GM10248 (cell line): ENCODE data around the gene ORM1.
"Not testable (repeated sequence)": the region's sequence is repeated elsewhere in the genome, so short reads cannot be mapped to it uniquely, and the experiment has no call there.

Source experiments
- CTCF ChIA-PET: fragments of 300-600 bp; sonication (Branson Sonifier 250); formaldehyde crosslinking; extraction: SDS; loops from one replicate; lab custom pipeline; 2021; ENCODE audit warnings: antibody characterized with exemption; lab: Yijun Ruan, JAX
- POLR2A ChIA-PET: fragments of 350-650 bp; sonication (Branson Sonifier 250); formaldehyde crosslinking; extraction: SDS; loops from one replicate; lab custom pipeline; 2020; ENCODE audit warnings: antibody characterized with exemption; lab: Yijun Ruan, JAX
- DNase-seq: peaks from one replicate; pipeline ENCODE4 v3.0.0; 2012; ENCODE audit errors: extremely low spot score
- TF ChIP-seq, protein P1 (sequence below): IDR thresholded peaks from 2 replicates; pipeline ENCODE4 v1.5.1; 2012; ENCODE audit warnings: mild to moderate bottlenecking, low read depth; ENCODE audit errors: extremely low read depth, missing control alignments, control extremely low read depth

ORM1 gene

DNA sequence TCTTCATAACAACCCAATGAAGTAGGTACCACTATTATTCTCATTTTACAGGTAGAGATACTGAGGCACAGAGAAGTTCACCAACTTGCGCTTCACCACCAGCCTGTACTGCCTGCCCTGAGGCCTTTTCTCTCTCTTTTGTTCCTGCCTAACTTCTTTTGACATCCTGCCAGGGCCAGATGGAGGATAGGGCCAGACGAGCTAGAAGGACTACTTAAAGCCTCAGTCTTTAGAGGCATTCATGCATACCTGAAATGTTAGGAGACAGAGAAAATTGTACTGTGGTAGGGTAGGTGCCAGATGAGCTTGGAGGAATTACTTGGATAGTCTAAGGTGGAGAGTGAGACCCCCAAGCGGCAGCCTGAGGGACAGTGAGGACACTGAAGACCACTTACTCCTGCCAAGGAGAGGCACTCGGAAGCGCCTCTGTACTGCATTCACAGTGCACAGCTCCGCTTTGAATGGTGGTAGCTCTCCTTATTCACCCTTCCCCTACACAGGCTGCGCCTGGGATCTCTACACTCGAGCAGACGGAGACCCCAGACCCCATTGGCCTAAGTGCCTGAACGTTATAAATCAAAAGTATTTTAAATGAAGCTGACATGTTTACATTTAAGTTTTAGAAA, 6.2 kb upstream of the ORM1 start:
- ChIA-PET POLR2A (no interaction called here), CTCF (interaction anchor here (1.0 to 2.1 kb wide), 4 partner anchors 12 to 234 kb away, joined by 3 to 7 read pairs (median 6); no protein-coding TSS in a partner anchor)
- TF ChIP-seq, protein P1, sequence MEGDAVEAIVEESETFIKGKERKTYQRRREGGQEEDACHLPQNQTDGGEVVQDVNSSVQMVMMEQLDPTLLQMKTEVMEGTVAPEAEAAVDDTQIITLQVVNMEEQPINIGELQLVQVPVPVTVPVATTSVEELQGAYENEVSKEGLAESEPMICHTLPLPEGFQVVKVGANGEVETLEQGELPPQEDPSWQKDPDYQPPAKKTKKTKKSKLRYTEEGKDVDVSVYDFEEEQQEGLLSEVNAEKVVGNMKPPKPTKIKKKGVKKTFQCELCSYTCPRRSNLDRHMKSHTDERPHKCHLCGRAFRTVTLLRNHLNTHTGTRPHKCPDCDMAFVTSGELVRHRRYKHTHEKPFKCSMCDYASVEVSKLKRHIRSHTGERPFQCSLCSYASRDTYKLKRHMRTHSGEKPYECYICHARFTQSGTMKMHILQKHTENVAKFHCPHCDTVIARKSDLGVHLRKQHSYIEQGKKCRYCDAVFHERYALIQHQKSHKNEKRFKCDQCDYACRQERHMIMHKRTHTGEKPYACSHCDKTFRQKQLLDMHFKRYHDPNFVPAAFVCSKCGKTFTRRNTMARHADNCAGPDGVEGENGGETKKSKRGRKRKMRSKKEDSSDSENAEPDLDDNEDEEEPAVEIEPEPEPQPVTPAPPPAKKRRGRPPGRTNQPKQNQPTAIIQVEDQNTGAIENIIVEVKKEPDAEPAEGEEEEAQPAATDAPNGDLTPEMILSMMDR, result no peak
- no peak for DNase-seq

DNA sequence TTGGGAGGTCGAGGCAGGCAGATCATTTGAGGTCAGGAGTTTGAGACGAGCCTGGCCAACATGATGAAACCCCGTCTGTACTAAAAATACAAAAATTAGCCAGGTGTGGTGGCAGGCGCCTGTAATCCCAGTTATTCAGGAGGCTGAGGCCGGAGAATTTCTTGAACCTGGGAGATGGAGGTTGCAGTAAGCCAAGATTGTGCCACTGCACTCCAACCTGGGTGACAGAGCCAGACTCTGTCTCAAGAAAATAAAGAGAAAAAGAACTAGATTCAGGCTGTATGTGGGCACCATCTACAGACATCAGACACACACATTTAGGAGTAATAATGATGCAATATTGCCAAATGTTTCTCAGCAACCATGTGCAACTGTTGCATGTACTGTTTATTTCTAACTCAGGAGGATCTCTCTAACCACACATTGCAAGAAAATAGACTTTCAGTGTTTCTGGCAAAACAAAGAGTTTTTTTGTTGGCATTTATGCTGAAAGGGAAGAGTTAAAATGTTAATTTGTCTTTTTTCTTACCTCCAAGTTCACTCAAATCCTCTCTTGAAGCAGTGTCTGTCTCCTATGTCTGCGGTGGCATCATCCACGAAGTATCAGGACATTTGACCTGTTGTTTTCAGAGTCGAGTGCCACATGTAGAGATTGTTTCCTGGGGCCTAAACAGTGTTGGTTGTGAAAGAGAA, 5.1 kb upstream of the ORM1 start:
- no peak for DNase-seq
- CTCF ChIA-PET, result interaction anchor here (1.9 to 2.1 kb wide), 2 partner anchors 13 to 235 kb away, joined by 7 read pairs; no protein-coding TSS in a partner anchor
- POLR2A ChIA-PET, result no interaction called here
- TF ChIP-seq, protein P1, result no peak

DNA sequence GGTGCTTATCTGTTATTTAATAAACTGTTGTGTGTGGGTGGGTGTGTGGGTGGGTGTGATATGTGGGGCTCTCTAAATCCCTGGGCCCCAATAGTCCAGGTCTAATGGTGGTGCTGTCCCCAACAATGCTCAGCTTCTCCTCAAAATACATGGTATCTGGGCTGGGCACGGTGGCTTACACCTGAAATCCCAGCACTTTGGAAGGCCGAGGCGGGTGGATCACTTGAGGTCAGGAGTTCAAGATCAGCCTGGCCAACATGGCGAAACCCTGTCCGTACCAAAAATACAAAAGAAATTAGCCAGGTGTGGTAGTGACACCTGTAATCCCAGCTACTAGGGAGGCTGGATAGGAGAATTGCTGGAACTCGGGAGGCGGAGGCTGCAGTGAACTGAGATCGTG, 4.5 kb upstream of the ORM1 start:
- DNase-seq, result no peak
- TF ChIP-seq, protein P1, result no peak
- POLR2A ChIA-PET, result no interaction called here
- CTCF ChIA-PET, result no interaction called here

DNA sequence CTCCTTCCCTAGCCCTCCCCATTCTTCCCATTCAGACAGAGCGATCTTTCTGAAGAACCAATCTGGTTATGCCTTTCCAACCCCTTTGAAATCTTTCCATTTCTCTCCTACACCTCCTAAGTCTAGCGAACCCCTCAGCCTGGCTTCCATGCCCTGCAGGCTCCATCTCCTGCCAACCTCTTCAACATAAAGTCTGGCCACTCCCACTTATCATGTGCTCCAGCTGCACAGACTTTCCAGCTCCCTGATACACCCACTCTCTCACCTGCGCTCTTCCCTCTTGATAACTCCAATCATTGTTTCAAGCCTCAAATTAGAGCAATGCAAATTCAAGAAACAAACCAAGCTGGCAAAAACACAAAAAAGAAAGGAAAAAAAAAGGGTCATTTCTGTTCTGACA, 3.8 kb upstream of the ORM1 start:
- ChIA-PET CTCF (interaction anchor here (1.4 kb wide), 1 partner anchor 15 kb away, joined by 5 read pairs; no protein-coding TSS in a partner anchor), POLR2A (no interaction called here)
- no peak for DNase-seq
- TF ChIP-seq, protein P1, result no peak

DNA sequence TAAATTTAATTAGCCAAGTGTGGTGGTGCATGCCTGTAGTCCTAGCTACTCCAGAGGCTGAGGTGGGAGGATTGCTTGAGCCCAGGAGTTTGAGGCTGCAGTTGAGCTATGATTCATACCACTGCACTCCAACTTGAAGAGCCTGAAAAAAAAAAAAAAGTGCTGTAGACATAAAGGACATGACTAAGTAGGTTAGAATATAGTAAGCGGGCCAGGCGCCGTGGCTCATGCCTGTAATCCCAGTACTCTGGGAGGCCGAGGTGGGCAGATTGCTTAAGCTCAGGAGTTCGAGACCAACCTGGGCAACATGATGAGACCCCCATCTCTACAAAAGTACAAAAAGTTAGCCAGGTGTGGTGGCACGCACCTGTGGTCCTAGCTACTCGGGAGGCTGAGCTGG, 2.2 kb upstream of the ORM1 start:
- CTCF ChIA-PET, result interaction anchor here (1.2 to 1.4 kb wide), 2 partner anchors 16 to 30 kb away, joined by 3 to 5 read pairs; no protein-coding TSS in a partner anchor
- DNase-seq, POLR2A ChIA-PET: not testable (repeated sequence)

DNA sequence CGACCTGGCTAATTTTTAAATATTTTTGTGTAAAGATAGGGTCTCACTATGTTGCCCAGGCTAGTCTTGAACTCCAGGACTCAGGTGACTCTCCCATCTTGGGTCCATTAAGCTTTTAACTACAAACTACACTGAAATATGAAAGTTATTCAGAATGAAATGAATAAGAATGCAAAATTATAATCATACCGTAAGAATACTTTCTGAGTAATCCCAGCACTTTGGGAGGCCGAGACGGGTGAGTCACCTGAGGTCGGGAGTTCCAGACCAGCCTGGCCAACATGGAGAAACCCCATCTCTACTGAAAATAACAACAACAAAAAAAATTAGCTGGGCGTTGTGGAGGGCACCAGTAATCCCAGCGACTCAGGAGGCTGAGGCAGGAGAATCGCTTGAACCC, 1.1 kb upstream of the ORM1 start:
- no peak for DNase-seq
- TF ChIP-seq, protein P1, result no peak
- ChIA-PET POLR2A (no interaction called here), CTCF (interaction anchor here (1.2 kb wide), 1 partner anchor 31 kb away, joined by 3 read pairs; no protein-coding TSS in a partner anchor)

DNA sequence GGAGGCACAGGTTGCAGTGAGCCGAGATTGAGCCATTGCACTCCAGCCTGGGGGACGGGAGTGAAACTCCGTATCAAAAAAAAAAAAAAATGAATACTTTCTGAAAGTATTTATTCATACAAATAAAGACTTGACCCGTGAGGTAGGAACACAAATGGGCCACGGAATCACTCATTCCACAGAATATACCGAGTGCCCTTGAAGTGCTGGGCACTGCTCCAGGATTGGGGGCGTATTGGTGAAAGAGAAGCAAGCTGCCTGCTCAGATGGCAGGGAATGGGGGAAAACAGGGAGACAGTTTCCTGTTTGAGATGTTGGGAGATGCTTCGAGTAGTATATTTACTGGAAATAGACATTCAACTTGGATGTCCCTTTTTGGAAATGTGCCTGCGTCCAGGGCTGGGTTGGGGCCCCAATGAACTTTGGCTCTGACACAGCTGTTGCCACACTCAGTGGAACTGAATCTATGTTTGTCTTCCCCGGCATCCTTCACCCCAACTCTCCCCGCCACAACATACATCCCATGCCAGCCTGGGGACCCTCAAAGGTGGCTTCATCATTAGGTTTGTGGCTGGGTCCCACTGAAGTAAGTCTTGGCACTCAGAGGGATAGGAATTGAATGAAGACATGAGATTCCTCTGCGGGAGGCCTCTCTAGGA, 609 bp upstream of the ORM1 start:
- CTCF ChIA-PET, DNase-seq, POLR2A ChIA-PET: not testable (repeated sequence)

DNA sequence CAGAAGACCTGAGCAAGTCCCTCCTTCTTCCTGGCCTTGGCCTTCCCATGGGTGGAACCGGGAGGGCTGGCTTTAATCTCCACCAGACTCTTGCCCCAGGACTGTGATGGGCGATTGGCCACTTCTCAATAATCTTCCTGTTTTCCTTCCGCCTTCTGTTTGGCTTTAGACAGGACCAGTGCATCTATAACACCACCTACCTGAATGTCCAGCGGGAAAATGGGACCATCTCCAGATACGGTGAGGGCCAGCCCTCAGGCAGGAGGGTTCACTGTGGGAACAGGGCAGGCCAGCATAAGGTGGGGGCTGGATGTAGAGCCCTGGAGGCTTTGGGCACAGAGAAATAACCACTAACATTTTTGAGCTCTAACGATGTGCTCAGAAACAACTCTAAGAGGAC, 951 bp downstream of the ORM1 start:
- CTCF ChIA-PET, result interaction anchor here (3.0 kb wide), 1 partner anchor 33 kb away, joined by 13 read pairs; no protein-coding TSS in a partner anchor
- POLR2A ChIA-PET, DNase-seq: not testable (repeated sequence)
